ENCODE results near the gene HENMT1.

- TF ChIP-seq POLR2AphosphoS5 (IDR thresholded peaks at IDR 0.05; ENCODE audit: low read depth, low read length) (no peak), TCF7L2 (IDR thresholded peaks at IDR 0.05; ENCODE audit: low read depth, low read length) (no peak), SIN3A (IDR thresholded peaks at IDR 0.05; ENCODE audit: borderline replicate concordance, insufficient read depth, low read depth, low read length) (no peak)
- TF ChIP-seq, protein P1, sequence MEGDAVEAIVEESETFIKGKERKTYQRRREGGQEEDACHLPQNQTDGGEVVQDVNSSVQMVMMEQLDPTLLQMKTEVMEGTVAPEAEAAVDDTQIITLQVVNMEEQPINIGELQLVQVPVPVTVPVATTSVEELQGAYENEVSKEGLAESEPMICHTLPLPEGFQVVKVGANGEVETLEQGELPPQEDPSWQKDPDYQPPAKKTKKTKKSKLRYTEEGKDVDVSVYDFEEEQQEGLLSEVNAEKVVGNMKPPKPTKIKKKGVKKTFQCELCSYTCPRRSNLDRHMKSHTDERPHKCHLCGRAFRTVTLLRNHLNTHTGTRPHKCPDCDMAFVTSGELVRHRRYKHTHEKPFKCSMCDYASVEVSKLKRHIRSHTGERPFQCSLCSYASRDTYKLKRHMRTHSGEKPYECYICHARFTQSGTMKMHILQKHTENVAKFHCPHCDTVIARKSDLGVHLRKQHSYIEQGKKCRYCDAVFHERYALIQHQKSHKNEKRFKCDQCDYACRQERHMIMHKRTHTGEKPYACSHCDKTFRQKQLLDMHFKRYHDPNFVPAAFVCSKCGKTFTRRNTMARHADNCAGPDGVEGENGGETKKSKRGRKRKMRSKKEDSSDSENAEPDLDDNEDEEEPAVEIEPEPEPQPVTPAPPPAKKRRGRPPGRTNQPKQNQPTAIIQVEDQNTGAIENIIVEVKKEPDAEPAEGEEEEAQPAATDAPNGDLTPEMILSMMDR (IDR thresholded peaks at IDR 0.05) = no peak
Measured at GRCh38 chr1:108600504-108600903, 60.4 kb downstream of the HENMT1 start.

Data from Panc1 (cell line).